Tibial artery (tissue), 4 donors: Measurements from ENCODE around the gene ZBTB17.

Experiments
- DNase-seq, 2 donors: peaks; one replicate each; pipeline ENCODE4 v3.0.0-alpha.2; 2019
- H3K27ac ChIP-seq, 2 donors: fragments of 200-600 bp; sonication (generic) in 1 of 2; 1 replicate in 1 of 2; 2 replicates in 1 of 2; pipeline ENCODE4 v1.5.1; 2018 to 2019; ENCODE audit warnings: mild to moderate bottlenecking in 1 of 2
- H3K27me3 ChIP-seq, 2 donors: fragments of 200-600 bp; sonication (generic) in 1 of 2; one replicate each; pipeline versions ENCODE4 v1.5.1 to v1.6.0; 2016 to 2019
- H3K36me3 ChIP-seq, 3 donors: fragments of 200-600 bp; sonication (generic) in 2 of 3; one replicate each; pipeline ENCODE4 v1.5.1; 2016 to 2019; ENCODE audit warnings: mild to moderate bottlenecking in 2 of 3
- H3K4me1 ChIP-seq, 4 donors: fragments of 200-600 bp; sonication (generic) in 2 of 4; 1 replicate in 3 of 4; 2 replicates in 1 of 4; pipeline ENCODE4 v1.5.1; 2016 to 2019
- H3K4me3 ChIP-seq, 2 donors: fragments of 200-600 bp; sonication (generic) in 1 of 2; 1 replicate in 1 of 2; 2 replicates in 1 of 2; pipeline ENCODE4 v1.5.1; 2018 to 2019; ENCODE audit warnings: mild to moderate bottlenecking in 2 of 2
- H3K9me3 ChIP-seq, 3 donors: fragments of 200-600 bp; sonication (generic) in 1 of 3; one replicate each; pipeline ENCODE4 v1.5.1; 2016 to 2019
- CTCF ChIP-seq, 2 experiments: fragments of 200-600 bp in 1 of 2; fragments of 450-650 bp in 1 of 2; IDR thresholded peaks; one replicate each; pipeline ENCODE4 v1.5.1; 2017 to 2019; ENCODE audit warnings: antibody characterized with exemption in 2 of 2, mild to moderate bottlenecking in 1 of 2, moderate library complexity in 1 of 2
- intact Hi-C: fragments of 100-400 bp; cut with DNase I; formaldehyde crosslinking; loops from one replicate; pipeline ENCODE4 v1.15.0; 2023; ENCODE audit warnings: low total_unique reads

ZBTB17 gene

DNA sequence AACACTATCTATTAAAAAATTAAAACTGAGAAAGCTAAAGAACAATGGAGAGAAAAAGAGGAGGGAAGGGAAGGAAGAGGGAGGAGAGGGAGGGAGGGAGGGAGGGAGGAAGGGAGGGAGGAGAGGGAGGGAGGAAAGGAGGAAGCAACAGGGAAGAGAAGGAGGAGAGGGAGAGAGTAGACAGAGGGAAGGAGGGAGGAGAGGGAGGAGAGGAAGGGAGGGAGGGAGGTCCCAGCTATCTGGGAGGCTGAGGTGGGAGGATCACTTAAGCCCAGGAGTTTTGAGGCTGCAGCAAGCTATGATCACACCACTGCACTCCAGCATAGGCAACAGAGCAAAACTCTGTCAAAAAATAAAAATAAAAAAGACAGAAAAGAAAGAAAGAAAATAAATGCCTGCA lies 16.5 kb downstream of the ZBTB17 start:
- H3K9me3 ChIP-seq, result no peaks in the 10 kb centered on the region
- no peaks in the 10 kb centered on the region for H3K27me3 ChIP-seq
- peaks cover 0 to 6% (median 0%) of the 10 kb centered on the region in 3 donors for H3K36me3 ChIP-seq
- H3K4me3 ChIP-seq, result no peak overlapping the region
- TF ChIP-seq CTCF (IDR thresholded peaks at IDR 0.05), result no peak
- peaks cover 0 to 53% (median 20%) of the 10 kb centered on the region in 4 donors for H3K4me1 ChIP-seq
- DNase-seq, result no peak
- H3K27ac ChIP-seq, result peak overlapping the region; percentile 2 to 4
- intact Hi-C loops, result no loop called here

DNA sequence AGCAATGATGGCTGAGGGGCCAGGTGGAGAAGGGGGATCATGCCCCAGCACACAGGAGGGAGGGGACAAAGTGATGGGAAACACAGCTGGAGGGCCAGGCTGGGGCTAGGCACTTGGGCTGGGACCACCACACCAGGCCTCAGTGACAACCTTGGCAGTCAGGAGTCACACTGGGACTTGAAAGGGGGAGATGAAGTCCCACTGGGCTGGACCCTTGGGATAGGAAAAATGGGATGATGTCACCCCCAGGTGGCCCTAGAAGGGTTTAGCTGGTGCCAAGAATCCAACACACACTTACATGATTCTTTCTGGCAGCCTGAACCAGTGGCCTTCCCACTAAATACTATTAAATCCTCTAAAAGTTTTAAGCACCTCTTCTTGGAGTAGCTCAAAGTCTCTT lies 17.1 kb downstream of the ZBTB17 start:
- H3K27me3 ChIP-seq, result no peaks in the 10 kb centered on the region
- peaks cover 0 to 54% (median 25%) of the 10 kb centered on the region in 4 donors for H3K4me1 ChIP-seq
- peaks cover 0 to 6% (median 0%) of the 10 kb centered on the region in 3 donors for H3K36me3 ChIP-seq
- H3K9me3 ChIP-seq, result no peaks in the 10 kb centered on the region
- DNase-seq, result peak in 1 of 2 donors; percentile 58
- no peak for TF ChIP-seq CTCF (IDR thresholded peaks at IDR 0.05)
- H3K27ac ChIP-seq, result peak overlapping the region; percentile 2 to 4
- intact Hi-C loops, result no loop called here
- H3K4me3 ChIP-seq, result no peak overlapping the region

DNA sequence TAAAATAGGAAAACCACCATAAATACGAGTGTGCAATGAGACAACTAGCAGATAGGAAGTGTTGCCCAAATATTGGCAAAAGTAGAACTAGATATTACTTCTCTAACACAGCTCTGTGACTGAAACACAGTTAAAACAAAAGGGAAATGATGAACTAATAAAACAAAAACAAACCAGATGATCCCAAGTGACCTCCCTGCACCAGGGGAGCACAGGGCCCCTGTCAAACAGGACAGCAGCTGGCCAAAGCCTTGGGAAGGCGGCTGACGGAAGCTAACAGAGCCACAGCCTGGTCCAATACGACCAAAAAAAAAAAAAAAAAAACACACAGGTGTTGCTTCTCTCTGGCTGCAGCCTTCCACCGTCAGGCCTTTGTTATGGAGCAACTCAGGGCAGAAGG lies 17.8 kb downstream of the ZBTB17 start:
- peaks cover 0 to 6% (median 0%) of the 10 kb centered on the region in 3 donors for H3K36me3 ChIP-seq
- no peaks in the 10 kb centered on the region for H3K9me3 ChIP-seq
- H3K4me3 ChIP-seq, result no peak overlapping the region
- DNase-seq, result peak in 1 of 2 donors; percentile 17
- no peaks in the 10 kb centered on the region for H3K27me3 ChIP-seq
- no peak for TF ChIP-seq CTCF (IDR thresholded peaks at IDR 0.05)
- intact Hi-C loops, result no loop called here
- peak overlapping the region in 1 of 2 donors; percentile 4 for H3K27ac ChIP-seq
- H3K4me1 ChIP-seq, result peaks cover 0 to 54% (median 25%) of the 10 kb centered on the region in 4 donors

DNA sequence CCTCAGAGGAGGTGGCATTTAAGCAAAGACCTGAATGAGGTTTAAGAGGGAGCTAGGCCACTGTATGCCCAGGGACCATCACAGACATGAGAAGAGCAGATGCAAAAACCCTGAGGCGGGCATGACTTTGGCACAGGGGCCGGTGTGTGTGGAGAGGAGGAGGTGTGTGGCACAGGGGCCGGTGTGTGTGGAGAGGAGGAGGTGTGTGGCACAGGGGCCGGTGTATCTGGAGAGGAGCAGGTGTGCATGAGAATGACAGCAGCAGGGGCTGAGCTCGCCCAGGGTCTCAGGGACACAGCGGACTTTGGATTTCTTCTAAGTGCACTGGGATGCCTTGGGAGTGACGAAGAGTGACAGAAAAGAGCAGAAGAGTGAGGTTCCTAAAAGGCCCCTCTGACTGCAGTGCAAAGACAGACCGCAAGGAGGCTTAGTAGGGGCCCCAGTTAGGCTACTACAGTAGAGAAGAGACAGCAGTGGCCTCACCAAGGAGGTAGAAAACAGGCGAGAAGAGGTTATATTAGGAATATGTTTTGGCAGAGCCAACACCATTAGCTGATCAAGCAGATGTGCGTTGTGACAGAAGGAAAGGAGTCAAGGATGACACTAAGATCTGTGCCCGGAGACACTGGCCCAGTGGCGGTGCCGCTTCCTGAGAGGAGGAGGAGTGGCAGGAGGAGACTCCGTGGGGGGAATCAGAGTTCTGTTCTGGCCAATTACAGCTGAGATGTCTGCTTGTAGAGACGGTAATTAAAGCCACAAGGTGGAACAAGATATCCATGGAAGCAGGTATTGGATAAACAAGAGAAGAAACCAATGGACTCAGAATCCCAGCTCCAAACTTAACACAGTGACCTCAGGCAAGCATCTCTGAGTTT lies 18.4 kb downstream of the ZBTB17 start:
- Histone ChIP-seq H3K36me3 (peaks cover 0 to 6% (median 0%) of the 10 kb centered on the region in 3 donors), H3K4me3 (no peak overlapping the region), H3K27me3 (no peaks in the 10 kb centered on the region), H3K9me3 (no peaks in the 10 kb centered on the region), H3K4me1 (peaks cover 0 to 54% (median 30%) of the 10 kb centered on the region in 4 donors), H3K27ac (no peak overlapping the region)
- intact Hi-C loops, result no loop called here
- no peak for TF ChIP-seq CTCF (IDR thresholded peaks at IDR 0.05)
- DNase-seq, result peak in 1 of 2 donors; percentile 35

DNA sequence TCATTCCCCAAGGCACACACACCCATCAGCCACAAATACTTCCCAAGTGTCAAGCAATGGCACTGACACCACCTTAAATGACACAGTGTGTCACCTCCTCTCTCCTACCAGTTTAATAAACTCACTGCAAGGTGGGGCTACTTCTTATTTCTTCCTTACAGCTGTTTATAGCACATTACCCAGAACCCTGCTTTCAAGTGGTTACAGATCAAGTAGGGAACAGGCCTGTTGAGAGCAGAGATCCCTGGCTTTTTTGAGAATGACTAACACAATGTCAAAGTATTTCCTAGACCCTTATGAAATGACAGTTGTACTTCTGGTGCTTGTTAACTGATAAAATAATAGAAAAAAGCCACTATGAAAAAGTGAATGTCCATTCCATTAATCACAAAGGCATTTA lies 19.8 kb downstream of the ZBTB17 start:
- Histone ChIP-seq H3K36me3 (peaks cover 0 to 6% (median 0%) of the 10 kb centered on the region in 3 donors), H3K27ac (peak overlapping the region; percentile 26 to 48), H3K9me3 (no peaks in the 10 kb centered on the region), H3K4me3 (no peak overlapping the region), H3K27me3 (no peaks in the 10 kb centered on the region), H3K4me1 (peaks cover 0 to 64% (median 42%) of the 10 kb centered on the region in 4 donors)
- intact Hi-C loops, result no loop called here
- TF ChIP-seq CTCF (IDR thresholded peaks at IDR 0.05), result no peak
- no peak for DNase-seq
